ENCODE results near the gene CCDC112.
"Not testable (repeated sequence)": the region's sequence is repeated elsewhere in the genome, so short reads cannot be mapped to it uniquely, and the experiment has no call there.

CCDC112 gene, protein sequence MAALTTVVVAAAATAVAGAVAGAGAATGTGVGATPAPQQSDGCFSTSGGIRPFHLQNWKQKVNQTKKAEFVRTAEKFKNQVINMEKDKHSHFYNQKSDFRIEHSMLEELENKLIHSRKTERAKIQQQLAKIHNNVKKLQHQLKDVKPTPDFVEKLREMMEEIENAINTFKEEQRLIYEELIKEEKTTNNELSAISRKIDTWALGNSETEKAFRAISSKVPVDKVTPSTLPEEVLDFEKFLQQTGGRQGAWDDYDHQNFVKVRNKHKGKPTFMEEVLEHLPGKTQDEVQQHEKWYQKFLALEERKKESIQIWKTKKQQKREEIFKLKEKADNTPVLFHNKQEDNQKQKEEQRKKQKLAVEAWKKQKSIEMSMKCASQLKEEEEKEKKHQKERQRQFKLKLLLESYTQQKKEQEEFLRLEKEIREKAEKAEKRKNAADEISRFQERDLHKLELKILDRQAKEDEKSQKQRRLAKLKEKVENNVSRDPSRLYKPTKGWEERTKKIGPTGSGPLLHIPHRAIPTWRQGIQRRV

DNA sequence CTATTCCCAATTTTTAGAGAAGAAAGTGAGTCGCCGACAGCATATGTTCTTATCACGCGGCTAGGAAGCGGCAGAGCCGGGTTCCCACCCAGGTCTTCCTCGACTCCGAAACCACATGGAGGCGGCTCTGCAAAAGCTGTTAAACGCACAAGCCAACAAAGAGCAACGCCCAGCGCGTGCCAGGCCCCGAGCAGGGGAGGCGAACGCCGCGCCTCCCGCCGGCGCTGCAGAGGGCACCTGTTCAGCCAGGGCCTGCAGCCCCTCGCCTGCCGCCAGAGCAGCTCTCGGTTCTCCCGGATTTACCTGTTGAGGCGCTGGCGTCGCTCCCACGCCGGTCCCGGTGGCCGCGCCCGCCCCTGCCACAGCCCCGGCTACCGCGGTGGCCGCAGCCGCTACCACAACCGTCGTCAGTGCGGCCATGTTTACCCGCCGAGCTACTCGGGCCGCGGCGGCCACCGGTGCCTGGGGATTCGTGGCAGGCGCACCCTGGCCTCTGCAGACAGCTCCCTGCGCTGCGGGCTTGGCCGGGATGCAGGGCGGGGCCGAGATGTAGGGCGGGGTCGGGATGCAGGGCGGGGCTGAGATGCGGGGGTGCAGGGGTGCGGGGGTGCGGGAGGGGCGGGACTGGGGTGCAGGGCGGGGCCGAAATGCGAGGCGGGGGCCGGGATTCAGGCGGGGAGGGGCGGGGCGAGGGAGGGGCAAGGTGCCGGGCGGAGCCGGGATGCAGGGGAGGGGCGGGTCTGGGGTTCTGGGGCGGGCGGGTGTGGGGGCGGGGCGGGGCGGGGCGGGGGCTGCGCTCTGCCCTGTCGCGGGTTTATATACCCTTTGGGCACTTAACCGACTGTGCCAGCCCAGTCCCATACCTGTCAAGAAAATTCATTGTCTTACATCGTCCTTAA is at the start of gene CCDC112:
TSS of gene CCDC112 (minus strand) at position 531 of the 899 bp plus-strand sequence. CDS start at position 420, 111 bp downstream.
- DNase-seq, result peak; percentile 76 to 78

DNA sequence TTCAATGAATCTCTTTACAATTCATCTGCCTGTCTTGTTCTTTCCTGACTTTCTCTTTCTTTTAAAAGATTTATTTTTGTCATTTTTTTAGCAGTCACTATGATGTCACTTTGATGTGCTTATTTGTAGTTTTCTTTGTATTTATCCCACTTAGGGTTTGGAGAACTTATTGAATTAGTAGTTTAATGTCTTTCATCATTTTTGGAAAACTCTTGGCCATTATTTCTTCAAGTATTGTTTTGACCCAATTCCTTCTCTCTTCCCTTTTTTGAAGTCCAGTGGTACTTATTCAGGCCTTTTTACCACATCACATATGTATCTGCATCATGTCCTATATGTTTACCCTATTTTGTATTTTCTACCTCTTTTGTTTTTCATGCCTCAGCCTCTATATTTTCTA is 48.9 kb upstream of the CCDC112 start:
- DNase-seq, result no peak

DNA sequence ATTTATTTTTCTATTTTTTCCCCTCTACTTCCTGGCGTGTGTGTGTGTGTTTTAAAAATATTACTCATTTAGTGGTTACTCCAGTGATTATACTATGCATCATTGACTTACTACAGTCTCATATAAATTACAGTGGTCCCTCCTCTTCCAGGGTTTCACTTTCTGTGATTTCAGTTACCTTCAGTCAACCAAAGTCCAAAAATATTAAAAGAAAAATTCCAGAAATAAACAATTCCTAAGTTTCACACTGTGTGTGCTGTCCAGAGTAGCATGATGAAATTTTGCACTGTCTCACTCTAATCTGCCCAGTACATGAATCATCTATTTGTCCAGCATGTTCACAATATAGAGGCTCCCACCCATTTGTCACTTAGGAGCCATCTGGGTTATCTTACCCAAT is 47.4 kb upstream of the CCDC112 start:
- no peak for DNase-seq

DNA sequence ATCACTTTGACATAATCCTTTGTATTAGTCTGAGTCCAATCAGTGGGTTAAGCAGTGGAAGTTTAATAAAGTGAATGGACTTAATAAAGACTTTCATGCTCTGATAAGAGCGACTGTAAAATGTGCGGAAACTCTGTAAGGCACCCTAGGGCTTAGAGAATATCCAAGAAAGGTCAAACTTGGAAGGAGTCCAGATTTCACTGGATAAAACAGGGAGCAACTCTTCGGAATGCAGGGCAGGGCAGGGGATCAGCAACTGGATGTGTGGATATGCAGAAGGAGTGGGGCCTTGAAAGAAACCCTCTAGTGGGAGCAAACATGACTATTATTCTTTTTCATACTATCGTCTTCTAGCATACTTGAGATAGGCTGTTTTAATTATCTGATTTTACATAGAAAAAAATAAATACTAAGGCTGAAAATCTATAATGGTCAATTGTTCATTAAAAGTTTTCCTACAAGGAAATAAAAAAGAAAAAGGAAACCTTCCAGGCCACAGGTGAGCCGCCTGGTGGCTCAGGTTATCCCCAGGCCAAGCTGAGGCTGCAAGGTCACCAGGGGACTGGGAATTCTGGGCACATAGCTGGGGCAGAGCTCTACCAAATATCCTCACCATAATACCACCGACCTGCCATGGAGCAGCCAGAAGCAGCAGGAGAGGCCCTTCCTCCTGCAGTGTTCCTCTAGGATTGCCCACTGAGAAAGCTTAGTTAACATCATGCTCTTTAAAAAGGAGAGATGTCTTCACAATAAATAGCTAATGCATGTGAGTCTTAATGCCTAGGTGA is 46.3 kb upstream of the CCDC112 start:
- DNase-seq, result no peak

DNA sequence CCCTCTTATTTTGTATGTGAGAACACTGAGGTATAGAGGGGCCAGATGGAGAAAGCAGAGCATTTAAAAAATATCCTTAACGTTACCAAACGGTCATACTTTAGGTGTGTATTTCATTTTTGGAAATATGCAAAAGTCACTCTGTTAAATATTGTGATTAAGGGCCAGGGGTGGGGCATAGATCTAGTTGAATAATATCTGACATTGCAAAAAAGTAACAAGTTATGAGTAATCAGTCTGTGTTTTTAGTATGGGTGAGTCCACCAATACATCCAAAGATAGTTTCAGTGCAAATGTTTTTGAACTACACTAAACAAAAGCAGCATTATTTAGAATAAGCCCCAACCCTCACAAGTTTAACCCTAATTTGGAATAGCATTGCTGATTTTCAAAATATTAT is 45.3 kb upstream of the CCDC112 start:
- no peak for DNase-seq

DNA sequence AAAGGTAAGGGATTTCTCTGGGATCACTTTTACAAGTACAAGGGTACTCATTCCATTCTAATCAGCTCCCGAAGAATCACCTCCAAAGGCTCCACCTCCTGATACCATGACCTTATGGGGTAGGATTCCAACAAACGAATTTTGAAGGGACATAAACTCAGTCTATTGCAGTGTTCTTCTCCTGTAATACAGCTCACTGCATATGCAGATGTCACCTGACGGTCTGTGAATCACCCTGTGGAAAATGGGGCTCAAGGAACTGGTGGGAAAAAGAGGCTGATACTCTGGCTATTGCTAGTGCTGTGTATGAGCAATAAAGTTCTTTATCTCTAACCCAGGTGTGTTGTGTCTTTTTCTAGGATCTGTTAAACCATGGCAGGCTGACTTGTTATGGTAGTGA is 42.4 kb upstream of the CCDC112 start:
- no peak for DNase-seq

DNA sequence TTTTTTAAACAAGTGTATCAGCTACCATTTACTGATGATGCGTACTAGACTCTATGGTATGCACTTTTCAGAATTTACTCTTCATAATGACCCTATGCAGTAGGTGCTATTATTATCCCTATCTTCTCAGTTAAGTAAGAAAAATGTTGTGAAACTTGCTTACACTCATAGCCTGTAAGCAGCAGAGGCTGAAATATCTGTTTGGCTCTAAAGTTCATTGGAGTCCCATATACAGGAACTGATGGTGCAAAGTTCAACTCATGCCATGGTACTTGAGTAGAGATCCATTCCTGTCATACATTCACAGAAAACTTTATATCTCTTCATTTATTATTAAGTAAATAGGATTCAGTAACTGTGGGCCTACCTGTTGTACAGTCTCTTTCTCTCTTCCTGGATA is 41.4 kb upstream of the CCDC112 start:
- DNase-seq, result no peak

DNA sequence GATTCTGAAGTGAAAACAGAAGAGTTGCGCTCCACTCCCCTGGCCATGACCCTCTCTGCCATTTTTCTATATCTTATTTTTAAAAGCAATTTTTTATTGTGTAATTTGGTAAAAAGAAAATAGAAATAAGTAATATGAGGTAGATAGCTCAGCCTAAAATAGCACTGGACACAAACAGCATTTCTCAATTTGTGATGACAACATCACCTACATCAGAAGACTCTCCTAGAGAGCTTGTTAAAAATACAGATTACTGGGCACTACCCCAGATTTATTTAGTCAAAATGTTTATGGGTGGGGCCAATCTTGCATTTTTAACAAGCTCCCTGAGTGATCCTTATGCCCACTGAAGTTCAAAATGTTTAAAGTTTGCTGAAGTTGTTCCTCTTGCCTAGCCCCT is 40.5 kb upstream of the CCDC112 start:
- DNase-seq, result no peak

DNA sequence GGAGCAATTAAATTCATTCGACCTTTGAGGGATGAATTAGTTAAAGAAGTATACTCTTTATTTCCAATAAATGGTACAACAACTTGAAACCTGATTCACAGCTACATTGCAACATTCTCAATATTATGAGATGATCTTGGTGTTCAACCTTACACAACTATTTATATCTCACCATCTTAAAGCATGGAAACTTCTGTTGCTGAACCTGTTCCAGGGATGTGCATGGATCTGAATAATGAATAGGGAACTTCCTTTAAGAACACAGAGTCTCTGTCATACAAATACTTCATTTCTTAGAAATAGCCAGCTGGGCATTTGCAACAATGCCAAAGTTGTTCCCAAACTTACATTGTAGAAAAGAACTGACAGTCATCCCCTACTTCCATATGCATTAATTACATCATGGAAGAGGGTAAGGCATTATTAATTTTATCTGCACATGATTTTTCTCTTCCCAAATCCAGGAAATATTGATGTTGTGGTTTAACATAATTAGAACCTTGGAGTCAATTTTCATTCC is 39.8 kb upstream of the CCDC112 start:
- DNase-seq, result no peak

DNA sequence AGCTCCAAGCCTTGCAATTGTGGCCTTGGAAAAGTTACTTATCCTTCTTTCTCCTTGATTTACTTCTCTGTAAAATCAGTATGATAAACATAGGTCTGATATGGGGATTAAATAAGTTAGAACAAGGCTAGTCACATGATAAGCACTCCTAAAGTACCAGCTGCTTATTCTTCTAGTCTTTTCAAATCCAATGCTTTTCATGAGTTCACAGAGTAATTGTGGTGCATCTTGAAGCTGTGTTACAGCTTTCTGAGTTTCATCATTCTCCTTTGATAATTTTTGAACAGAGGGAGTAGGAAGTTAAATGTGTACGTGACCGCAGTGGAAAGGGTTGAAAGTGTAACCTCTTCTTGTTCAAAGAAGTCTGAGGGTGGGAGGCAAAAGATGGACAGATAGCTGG is 38.8 kb upstream of the CCDC112 start:
- DNase-seq, result no peak

DNA sequence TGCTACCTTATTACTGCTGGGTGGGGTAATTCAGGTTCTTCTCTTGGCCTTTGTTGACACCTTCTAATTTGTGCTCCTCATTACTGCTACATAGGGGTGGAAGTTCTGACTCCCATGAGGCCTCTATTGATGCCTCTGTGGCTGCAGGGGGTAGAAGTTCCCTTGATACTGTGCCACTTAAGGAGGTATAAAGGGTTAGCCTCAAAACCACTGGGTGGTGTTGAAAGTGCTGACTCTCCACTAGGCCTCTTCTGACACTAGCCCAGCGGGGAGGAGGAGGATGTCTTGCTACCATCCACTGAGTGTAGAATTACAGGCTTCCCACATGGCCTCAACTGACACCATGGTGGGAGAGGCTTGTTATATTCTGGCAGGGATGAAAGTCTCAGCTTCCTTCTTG is 36.7 kb upstream of the CCDC112 start:
- DNase-seq, result peak in 1 of 2 donors; percentile 36

DNA sequence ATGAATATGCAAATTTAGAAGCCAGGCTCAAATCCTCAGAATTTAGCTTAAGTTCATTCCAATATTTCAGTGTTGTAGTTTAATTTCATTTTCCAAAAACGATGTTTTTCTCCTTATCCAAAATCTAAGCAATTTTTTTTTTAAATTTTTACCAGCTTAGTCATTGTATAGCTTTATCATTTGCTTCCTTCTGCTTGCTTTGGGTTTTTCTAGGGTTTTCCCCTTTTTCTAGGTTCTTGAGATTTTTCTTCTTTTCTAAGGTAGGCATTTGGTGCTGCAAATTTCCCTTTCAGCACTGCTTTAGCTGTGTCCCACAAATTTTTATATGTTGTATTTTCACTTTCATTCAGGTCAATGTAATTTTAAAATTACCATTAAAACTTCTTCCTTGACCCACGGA is 34.4 kb upstream of the CCDC112 start:
- peak; percentile 34 to 50 for DNase-seq

DNA sequence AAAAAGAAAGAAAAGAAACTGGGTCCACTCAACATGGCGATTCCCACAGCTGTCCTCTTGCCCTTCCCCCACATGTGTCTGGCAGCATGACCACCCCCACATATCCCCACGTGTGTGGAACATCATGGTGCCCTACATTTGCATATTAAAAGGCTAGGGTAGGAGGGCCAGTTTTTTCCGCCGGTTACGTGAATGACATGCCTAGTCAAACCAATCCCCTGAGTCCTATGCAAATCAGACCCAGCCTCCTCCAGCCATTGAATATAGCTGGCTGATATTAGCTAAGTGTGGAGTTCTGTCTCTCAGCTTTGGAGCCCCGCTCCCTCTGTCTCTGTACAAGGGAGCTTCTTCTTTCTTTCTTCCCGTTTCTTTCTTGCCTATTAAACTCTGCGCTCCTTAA is 33.0 kb upstream of the CCDC112 start:
- DNase-seq, result no peak

DNA sequence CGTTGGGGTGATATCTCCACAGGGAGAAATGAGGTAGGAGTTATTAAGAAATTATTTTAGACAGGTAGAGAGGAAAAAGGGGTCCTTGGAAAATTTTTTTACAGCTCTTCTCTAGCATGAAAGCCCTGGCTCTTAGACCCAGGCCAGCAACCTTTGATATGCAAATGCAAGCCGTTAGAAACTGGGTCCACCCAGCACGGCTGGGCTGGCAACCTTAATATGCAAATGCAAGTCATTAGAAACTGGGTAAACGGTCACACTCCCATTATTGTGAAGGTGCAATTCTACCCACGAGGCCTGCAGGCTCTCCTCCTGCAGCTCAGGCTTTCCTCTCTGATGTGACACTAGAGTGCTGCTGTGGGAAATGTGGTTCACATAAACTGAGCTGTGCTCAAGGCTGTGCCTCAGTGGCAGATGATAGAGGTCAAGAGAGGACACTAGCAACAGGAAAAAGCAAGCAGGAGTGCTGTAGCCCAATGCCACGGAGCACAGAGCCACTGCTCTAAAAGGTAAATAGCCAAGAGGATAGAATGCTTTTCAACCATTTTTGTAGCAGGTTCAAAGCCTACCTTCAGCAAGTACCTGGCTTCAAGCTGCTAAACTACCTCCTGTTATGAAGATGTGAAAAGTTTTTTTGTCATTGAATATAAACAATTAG is 32.3 kb upstream of the CCDC112 start:
- DNase-seq, result not testable (repeated sequence)

DNA sequence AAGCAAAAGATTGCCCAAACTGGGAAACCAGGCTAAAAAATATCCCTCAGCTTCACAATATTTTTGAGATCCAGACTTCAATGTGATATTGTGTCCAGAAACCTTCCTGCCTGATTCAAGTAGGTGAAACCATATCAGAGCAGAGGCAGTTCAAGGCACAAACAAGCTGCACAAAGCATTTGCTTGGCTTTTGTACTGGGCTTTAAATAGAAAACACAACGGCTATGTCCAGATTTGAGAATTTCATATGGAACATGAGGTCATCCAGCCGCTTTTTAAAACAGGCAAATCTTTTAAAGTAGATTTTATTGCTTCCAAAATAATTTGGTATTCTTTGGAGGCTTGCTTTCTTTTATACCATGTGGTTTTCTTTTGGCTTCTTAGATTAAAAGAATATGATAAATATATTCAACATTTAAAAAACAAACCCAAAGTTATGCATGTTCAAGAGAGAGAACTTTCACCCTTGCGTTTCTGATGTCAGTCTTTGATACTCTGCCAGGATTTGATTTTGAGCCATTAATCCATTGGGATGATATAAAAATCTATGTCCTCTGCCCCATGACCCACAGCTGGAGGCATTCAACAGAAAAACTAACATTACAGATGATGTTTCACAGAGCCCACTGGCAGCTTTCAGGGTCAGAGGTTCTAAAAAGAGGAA is 29.0 kb upstream of the CCDC112 start:
- DNase-seq, result no peak

DNA sequence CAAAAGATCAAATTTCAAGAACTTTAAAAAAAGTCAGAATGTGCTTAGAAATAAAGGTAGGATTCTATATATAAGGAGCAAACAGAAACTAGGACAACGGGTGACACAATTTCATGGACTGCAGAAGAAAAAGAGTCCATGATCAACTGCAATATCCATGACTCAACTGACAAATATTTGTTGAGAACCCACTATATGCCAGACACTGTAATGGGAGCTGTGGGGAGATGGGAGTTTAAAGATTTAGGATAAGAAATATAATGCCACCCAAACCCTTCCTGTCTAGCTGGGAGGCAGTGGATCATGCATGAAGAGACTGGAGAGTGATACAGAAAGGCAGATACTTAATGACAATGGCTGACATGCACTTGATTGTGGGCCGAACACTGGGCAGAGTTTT is 27.6 kb upstream of the CCDC112 start:
- no peak for DNase-seq

DNA sequence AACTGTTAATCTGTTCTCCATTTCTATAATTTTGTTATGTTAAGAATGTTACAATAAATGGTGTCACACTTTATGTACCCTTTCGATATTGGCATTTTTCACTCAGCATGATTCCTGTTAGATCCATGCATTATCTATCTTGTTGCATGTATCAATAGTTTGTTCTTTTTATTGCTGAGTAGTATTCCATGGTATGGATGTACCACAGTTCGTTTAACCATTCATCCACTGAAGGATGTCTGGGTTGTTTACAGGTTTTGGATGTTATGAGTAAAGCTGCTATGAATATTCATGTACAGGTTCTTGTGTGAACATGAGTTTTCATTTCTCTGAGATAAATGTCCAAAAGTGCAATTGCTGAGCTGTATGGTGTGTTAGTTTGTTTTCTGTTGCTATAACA is 26.3 kb upstream of the CCDC112 start:
- DNase-seq, result no peak

DNA sequence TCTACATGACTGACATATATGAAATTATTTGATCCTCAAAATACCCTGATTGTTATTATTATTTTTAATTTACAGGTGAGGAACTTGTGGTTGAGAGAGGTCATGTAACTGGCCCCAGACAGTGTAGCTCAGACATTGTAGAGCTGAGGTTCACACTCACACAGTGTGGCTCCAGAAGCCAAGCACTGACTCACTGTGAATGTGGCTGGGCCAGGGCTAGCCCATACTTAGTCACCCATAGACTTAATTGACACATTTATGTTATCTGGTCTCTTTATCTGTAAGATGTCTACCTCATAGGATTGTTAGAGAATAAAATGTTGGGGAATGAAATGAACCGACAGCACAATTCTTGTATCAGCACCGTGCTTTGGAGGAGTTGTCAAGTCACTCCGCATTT is 24.9 kb upstream of the CCDC112 start:
- no peak for DNase-seq

DNA sequence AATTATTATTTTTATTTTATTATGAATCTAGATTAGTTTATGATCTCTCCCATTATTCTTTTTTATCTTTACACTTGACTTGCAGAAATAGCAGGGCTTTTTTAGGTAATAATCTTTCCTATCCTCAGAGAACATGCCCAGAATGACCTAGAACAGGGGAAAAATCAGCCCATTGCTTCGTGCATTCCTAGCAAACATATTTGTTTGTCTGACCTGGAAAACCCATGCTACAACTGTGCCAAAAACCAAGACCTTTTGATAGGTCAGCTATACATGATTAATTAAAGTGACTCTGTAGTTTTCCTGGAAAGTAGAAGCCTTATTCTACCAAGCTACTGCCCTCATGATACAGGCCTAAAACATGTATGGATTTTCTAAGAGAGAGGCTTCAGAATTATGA is 24.1 kb upstream of the CCDC112 start:
- DNase-seq, result no peak

DNA sequence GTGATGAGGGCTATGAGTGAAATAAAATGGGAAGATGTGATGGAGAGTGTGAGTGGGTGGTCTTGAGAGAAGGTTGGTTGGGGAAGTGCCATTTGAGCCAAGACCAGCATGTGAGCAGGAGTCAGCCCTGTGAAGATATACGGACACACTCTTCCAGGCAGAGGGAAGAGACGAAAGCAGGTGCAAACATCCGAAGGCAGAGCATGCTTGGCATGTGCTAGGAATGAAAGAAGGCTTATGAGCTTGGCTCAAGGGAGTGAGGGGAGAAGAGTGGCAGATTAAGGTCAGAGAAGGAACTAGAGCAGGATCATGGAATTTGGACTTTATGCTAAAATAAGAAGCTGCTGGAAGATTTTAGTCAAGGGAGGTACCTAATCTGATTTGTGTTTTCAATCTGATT is 23.6 kb upstream of the CCDC112 start:
- no peak for DNase-seq

DNA sequence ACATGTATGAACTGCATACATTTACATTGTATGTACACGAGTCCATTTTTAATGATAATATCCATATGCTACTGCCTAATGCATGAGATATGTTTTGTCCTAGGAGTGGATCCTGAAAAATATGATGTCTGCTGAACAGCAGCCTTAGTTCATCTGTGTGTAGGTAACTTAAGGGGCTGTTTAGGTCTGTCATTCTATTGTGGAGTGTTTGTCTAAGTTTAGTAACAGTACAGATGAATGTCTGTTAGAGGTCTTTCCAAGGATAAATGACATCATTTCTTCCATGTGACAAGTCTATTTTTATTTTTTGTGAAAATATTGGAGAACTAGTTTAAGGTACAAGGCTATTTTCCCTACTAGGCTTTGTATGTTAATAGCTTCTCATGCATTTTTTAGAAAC is 22.6 kb upstream of the CCDC112 start:
- no peak for DNase-seq

DNA sequence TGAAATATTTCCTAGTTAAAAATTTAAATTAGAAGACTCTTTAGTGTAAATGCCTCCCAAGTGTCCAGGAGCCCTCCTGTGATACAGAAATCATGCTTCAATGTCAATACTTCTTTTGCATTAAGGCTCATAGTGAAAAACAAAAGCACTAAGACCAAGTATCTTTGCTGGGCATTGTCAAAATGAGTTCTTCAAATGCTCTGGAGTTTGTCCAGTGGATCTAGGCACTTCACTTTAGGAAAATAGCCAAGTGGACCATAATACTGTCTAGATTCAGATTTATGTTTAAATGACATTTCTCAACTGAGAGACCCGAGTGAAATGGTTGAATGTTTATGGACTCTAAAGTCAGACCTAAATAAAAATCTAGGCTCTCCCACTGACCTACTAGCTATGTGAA is 21.3 kb upstream of the CCDC112 start:
- no peak for DNase-seq
